GM19395 (cell line): ENCODE measurements around the gene SHD.
"Not testable (repeated sequence)": the region's sequence is repeated elsewhere in the genome, so short reads cannot be mapped to it uniquely, and the experiment has no call there.

ENCODE experiments used
- ATAC-seq: cut with Tn5 transposase; IDR thresholded peaks from one replicate; pipeline ENCODE4 v1.9.1; 2021; ENCODE audit warnings: mild to moderate bottlenecking, moderate library complexity; ENCODE audit not compliant: unreplicated experiment

Gene SHD

GRCh38 chr19:4267101-4267900 lies 11.8 kb upstream of the SHD start:
- no peak for ATAC-seq

GRCh38 chr19:4267901-4268815 lies 10.9 kb upstream of the SHD start:
- ATAC-seq: no peak

- ATAC-seq: no peak
Observed at GRCh38 chr19:4268816-4269430, 10.1 kb upstream of the SHD start.

GRCh38 chr19:4272894-4273293 lies 6.2 kb upstream of the SHD start:
- no peak for ATAC-seq

- not testable (repeated sequence) for ATAC-seq
Observed at GRCh38 chr19:4274321-4274686, 4.8 kb upstream of the SHD start.

GRCh38 chr19:4277191-4277696 lies 1.8 kb upstream of the SHD start:
- ATAC-seq: no peak

- no peak for ATAC-seq
Observed at GRCh38 chr19:4278010-4278409, 1.1 kb upstream of the SHD start.

- no peak for ATAC-seq
Observed at GRCh38 chr19:4279267-4279529, 132 bp downstream of the SHD start.

- no peak for ATAC-seq
Observed at GRCh38 chr19:4279530-4280422, 710 bp downstream of the SHD start.

- ATAC-seq: no peak
Observed at GRCh38 chr19:4284176-4284958, 5.3 kb downstream of the SHD start.

GRCh38 chr19:4284974-4285373 lies 5.9 kb downstream of the SHD start:
- ATAC-seq: no peak

GRCh38 chr19:4286141-4286540 lies 7.1 kb downstream of the SHD start:
- ATAC-seq: not testable (repeated sequence)

- no peak for ATAC-seq
Observed at GRCh38 chr19:4288091-4288777, 9.2 kb downstream of the SHD start.

- no peak for ATAC-seq
Observed at GRCh38 chr19:4291184-4291732, 12.2 kb downstream of the SHD start.

GRCh38 chr19:4292515-4292914 lies 13.4 kb downstream of the SHD start:
- ATAC-seq: no peak

GRCh38 chr19:4294389-4294788 lies 15.3 kb downstream of the SHD start:
- ATAC-seq: no peak

- ATAC-seq: no peak
Observed at GRCh38 chr19:4295972-4296771, 17.1 kb downstream of the SHD start.
